Endodermal cell (in vitro differentiated cells): ENCODE data around the gene PLAGL2. TPM values are rescaled to one million over a fixed set of nuclear protein-coding genes. Genes with fewer than 3 reads are reported as not detected.

Experiments
- DNase-seq: peaks from one replicate; pipeline ENCODE4 v3.0.0-alpha.2; 2017
- H3K27ac ChIP-seq: 2 replicates; pipeline ENCODE4 v1.5.1; 2013; ENCODE audit warnings: mild to moderate bottlenecking, low read depth, low read length, moderate library complexity
- H3K27me3 ChIP-seq: 2 replicates; pipeline ENCODE4 v1.6.1; 2013; ENCODE audit warnings: mild to moderate bottlenecking, low read length, moderate library complexity; ENCODE audit not compliant: insufficient read depth, control insufficient read depth, poor library complexity, severe bottlenecking
- H3K36me3 ChIP-seq: 2 replicates; pipeline ENCODE4 v1.7.0; 2013; ENCODE audit warnings: mild to moderate bottlenecking, low read length, moderate library complexity; ENCODE audit not compliant: control insufficient read depth, insufficient read depth
- H3K4me1 ChIP-seq: one replicate; pipeline ENCODE4 v1.7.0; 2013; ENCODE audit warnings: low read length; ENCODE audit not compliant: control insufficient read depth, insufficient read depth
- H3K4me3 ChIP-seq: 2 replicates; pipeline ENCODE4 v1.5.1; 2013; ENCODE audit warnings: mild to moderate bottlenecking, low read length, moderate library complexity
- H3K9ac ChIP-seq: 2 replicates; pipeline ENCODE4 v1.6.1; 2013; ENCODE audit warnings: mild to moderate bottlenecking, low read length, moderate library complexity; ENCODE audit not compliant: poor library complexity, severe bottlenecking; ENCODE audit errors: extremely low read depth
- H3K9me3 ChIP-seq: 2 replicates; pipeline ENCODE4 v1.6.1; 2013; ENCODE audit warnings: mild to moderate bottlenecking, low read length, moderate library complexity; ENCODE audit not compliant: control insufficient read depth
- H3K27ac Mint-ChIP-seq: 2 replicates; pipeline ENCODE4 v1.8.0; 2020; ENCODE audit warnings: mixed read lengths
- H3K27me3 Mint-ChIP-seq: 2 replicates; pipeline ENCODE4 v1.8.0; 2021; ENCODE audit warnings: mild to moderate bottlenecking, mixed read lengths; ENCODE audit not compliant: insufficient read depth
- H3K36me3 Mint-ChIP-seq: 2 replicates; pipeline ENCODE4 v1.8.0; 2020; ENCODE audit warnings: low read depth, mixed read lengths
- H3K4me1 Mint-ChIP-seq: 2 replicates; pipeline ENCODE4 v1.8.0; 2020; ENCODE audit warnings: mixed read lengths
- H3K4me3 Mint-ChIP-seq: 2 replicates; pipeline ENCODE4 v1.8.0; 2020; ENCODE audit warnings: mild to moderate bottlenecking, moderate library complexity, mixed read lengths
- H3K9me3 Mint-ChIP-seq: 2 replicates; pipeline ENCODE4 v1.8.0; 2020; ENCODE audit warnings: mild to moderate bottlenecking, mixed read lengths
- WGBS, 2 experiments: methylation state at CpG; one replicate each; pipeline versions ENCODE4 v1.1.5 to v1.1.7; 2013; ENCODE audit warnings: missing lambda C conversion rate in 2 of 2, mixed read lengths in 1 of 2; ENCODE audit not compliant: insufficient coverage in 1 of 2, insufficient read length in 1 of 2; 5-methylcytosine and 5-hydroxymethylcytosine counted together
- total RNA-seq, 2 donors: library from RNA; stranded (reverse); fragmentation: NEBNext Ultra II Directional in 1 of 2; extraction: Animal tissue kit (Norgen Biotek cat#: 25700) in 1 of 2; gene quantifications; 2 replicates in 1 of 2; 3 replicates in 1 of 2; pipeline ENCODE4 v1.2.1, GENCODE V29; 2021
- TF ChIP-seq, protein P1 (sequence below): fragments of 200-600 bp; sonication (generic); conservative IDR thresholded peaks from 2 replicates; pipeline ENCODE4 v1.5.0; 2021; ENCODE audit warnings: antibody characterized with exemption, mild to moderate bottlenecking

The PLAGL2 gene
- total RNA-seq, 2 donors from 2014 or later: 25.5 to 34.5 TPM

DNA sequence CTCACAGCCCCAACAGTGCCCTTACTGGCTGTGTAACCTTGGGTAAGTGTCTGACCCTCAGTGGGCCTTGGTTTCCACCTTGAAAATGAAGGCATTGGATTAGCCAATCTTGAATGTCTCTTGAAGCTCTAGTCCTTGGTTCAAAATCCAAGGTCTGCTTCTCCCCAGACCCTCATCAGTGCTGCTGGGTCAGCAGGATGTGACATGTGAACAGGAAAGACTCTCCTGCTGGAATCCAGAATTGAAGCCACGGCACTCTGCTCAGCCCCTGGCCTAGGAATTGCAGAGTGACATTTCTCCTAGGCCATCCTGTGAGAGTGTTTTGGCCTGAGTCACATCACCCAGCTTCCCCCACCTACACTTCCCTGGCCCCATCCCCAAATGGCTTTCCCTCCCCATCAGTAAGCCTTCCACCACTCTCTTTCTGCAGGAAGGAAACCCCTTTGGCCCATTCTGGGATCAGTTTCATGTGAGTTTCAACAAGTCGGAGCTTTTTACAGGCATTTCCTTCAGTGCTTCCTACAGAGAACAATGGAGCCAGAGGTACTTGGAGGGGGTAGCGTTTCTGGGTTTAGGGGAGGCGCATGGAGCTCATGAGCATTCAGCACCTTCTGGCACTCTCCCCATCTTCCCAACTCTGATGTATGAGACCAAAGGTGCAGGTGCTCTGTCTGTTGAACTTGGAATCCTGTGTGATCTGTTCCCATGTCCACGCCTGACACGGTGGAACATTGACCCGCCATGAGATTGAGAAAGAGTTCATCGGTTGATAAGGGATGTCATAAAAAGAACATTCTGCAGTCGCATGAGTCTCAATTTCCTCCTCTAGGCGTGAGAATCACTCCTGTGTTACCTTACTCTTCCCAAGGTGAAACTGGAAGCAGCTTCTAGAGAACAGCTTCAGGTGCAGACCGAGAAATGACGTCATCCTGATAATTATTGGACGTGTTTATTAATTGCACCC, 8.9 kb upstream of the PLAGL2 start:
- 92 to 97% methylated on average over 9 to 13 of the region's 13 CpGs for WGBS, 2 experiments
- no peak overlapping the region for H3K27ac ChIP-seq
- TF ChIP-seq, protein P1, sequence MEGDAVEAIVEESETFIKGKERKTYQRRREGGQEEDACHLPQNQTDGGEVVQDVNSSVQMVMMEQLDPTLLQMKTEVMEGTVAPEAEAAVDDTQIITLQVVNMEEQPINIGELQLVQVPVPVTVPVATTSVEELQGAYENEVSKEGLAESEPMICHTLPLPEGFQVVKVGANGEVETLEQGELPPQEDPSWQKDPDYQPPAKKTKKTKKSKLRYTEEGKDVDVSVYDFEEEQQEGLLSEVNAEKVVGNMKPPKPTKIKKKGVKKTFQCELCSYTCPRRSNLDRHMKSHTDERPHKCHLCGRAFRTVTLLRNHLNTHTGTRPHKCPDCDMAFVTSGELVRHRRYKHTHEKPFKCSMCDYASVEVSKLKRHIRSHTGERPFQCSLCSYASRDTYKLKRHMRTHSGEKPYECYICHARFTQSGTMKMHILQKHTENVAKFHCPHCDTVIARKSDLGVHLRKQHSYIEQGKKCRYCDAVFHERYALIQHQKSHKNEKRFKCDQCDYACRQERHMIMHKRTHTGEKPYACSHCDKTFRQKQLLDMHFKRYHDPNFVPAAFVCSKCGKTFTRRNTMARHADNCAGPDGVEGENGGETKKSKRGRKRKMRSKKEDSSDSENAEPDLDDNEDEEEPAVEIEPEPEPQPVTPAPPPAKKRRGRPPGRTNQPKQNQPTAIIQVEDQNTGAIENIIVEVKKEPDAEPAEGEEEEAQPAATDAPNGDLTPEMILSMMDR: no peak
- H3K36me3 ChIP-seq: peaks cover 66% of the 10 kb centered on the region
- Mint-ChIP-seq H3K4me3 (no peak overlapping the region), H3K27me3 (no peaks in the 10 kb centered on the region), H3K9me3 (no peaks in the 10 kb centered on the region), H3K4me1 (peaks cover 8% of the 10 kb centered on the region), H3K36me3 (peaks cover 69% of the 10 kb centered on the region), H3K27ac (no peak overlapping the region)
- H3K4me3 ChIP-seq: no peak overlapping the region
- no peak for DNase-seq
- no peaks in the 10 kb centered on the region for H3K27me3 ChIP-seq
- no peak overlapping the region for H3K9ac ChIP-seq
- no peaks in the 10 kb centered on the region for H3K9me3 ChIP-seq
- no peaks in the 10 kb centered on the region for H3K4me1 ChIP-seq

DNA sequence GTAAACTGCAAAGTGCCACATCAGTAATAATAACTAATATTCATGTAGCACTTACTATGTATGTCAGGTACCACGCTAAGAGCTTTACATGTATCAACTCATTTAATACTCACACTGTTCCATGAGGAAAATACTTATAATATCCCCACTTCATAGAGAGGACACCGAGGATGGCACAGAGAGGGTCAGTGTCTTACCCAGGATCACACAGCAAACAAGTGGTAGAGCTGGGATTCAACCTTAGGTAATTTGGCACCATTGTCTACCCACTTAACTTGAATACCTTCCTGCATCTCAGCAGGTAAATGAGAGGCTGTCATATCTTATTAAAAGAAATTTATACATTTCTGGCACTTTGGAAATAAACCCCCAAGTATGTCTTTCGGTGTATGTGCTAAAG, 8.2 kb upstream of the PLAGL2 start:
- peaks cover 61% of the 10 kb centered on the region for H3K36me3 ChIP-seq
- peaks cover 8% of the 10 kb centered on the region for H3K4me1 Mint-ChIP-seq
- H3K9me3 Mint-ChIP-seq: no peaks in the 10 kb centered on the region
- H3K9ac ChIP-seq: no peak overlapping the region
- no peaks in the 10 kb centered on the region for H3K27me3 Mint-ChIP-seq
- H3K27me3 ChIP-seq: no peaks in the 10 kb centered on the region
- DNase-seq: no peak
- H3K27ac Mint-ChIP-seq: no peak overlapping the region
- H3K4me3 ChIP-seq: no peak overlapping the region
- TF ChIP-seq, protein P1: no peak
- no peaks in the 10 kb centered on the region for H3K4me1 ChIP-seq
- peaks cover 66% of the 10 kb centered on the region for H3K36me3 Mint-ChIP-seq
- H3K27ac ChIP-seq: no peak overlapping the region
- WGBS, 2 experiments: 92 to 96% methylated on average over 3 of the region's 3 CpGs
- H3K4me3 Mint-ChIP-seq: no peak overlapping the region
- H3K9me3 ChIP-seq: no peaks in the 10 kb centered on the region

DNA sequence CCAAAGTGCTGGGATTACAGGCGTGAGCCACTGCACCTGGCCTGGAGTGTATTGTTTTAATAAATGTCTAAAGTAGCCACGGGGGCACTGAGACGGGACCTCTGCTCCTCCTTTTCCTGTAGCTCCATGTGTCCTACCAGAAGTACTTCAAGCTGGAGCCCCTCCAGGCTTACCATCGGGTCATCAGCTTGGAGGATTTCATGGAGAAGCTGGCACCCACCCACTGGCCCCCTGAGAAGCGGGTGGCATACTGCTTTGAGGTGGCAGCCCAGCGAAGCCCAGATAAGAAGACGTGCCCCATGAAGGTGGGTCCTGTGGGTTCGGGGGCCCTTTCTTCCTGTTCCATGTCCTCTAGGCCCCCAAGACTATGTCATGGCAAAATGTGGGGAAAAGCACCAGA, 7.6 kb upstream of the PLAGL2 start:
- DNase-seq: no peak
- Histone ChIP-seq H3K27me3 (no peaks in the 10 kb centered on the region), H3K27ac (no peak overlapping the region), H3K9me3 (no peaks in the 10 kb centered on the region), H3K4me1 (no peaks in the 10 kb centered on the region), H3K9ac (no peak overlapping the region), H3K4me3 (no peak overlapping the region), H3K36me3 (peaks cover 63% of the 10 kb centered on the region)
- Mint-ChIP-seq H3K4me3 (no peak overlapping the region), H3K4me1 (peaks cover 8% of the 10 kb centered on the region), H3K27ac (no peak overlapping the region), H3K36me3 (peaks cover 67% of the 10 kb centered on the region), H3K9me3 (no peaks in the 10 kb centered on the region), H3K27me3 (no peaks in the 10 kb centered on the region)
- TF ChIP-seq, protein P1: no peak
- 88 to 95% methylated on average over 4 to 8 of the region's 8 CpGs for WGBS, 2 experiments
